Colonic mucosa (tissue), 4 donors: ENCODE data around the gene QRFP. TPM values are rescaled to one million over a fixed set of nuclear protein-coding genes. Genes with fewer than 3 reads are reported as not detected.
A peak's percentile ranks its signal among the peaks of the same experiment; 100 is the strongest.

Source experiments
- DNase-seq: peaks from one replicate; pipeline ENCODE4 v3.0.0-alpha.2; 2020
- H3K27ac ChIP-seq: fragments of 200-600 bp; one replicate; pipeline ENCODE4 v1.8.0; 2021
- H3K27me3 ChIP-seq: fragments of 200-600 bp; one replicate; pipeline ENCODE4 v1.8.0; 2021
- H3K36me3 ChIP-seq: fragments of 200-600 bp; one replicate; pipeline ENCODE4 v1.8.0; 2021
- H3K4me1 ChIP-seq: fragments of 200-600 bp; one replicate; pipeline ENCODE4 v1.8.0; 2021; ENCODE audit warnings: mild to moderate bottlenecking
- H3K4me3 ChIP-seq: fragments of 200-600 bp; one replicate; pipeline ENCODE4 v1.8.0; 2021
- H3K9ac ChIP-seq, 2 donors: one replicate each; pipeline ENCODE4 v1.7.0; 2013; ENCODE audit warnings: control low read depth in 2 of 2, low read depth in 2 of 2, low read length in 2 of 2
- H3K9me3 ChIP-seq: fragments of 200-600 bp; one replicate; pipeline ENCODE4 v1.8.0; 2021
- intact Hi-C: fragments of 100-400 bp; cut with DNase I; formaldehyde crosslinking; loops from one replicate; pipeline ENCODE4 v1.14.1; 2022
- total RNA-seq, 2 donors: library from RNA; stranded (reverse); fragmentation: NEBNext Ultra II Directional in 1 of 2; extraction: Animal tissue kit (Norgen Biotek cat#: 25700) in 1 of 2; gene quantifications; one replicate each; pipeline ENCODE4 v1.2.1, GENCODE V29; 2021
- TF ChIP-seq, protein P1 (sequence below): fragments of 200-600 bp; IDR thresholded peaks from one replicate; pipeline ENCODE4 v1.8.0; 2022; ENCODE audit warnings: antibody characterized with exemption, mild to moderate bottlenecking
- donor health status: healthy.
- donor health status: DM: no; HTN: no; CAD: no.
- donor health status: DM: no; HTN: no; CAD: no.

Gene QRFP
- total RNA-seq, 2 donors from 2014 or later = 0.77 TPM; not detected in 1

DNA sequence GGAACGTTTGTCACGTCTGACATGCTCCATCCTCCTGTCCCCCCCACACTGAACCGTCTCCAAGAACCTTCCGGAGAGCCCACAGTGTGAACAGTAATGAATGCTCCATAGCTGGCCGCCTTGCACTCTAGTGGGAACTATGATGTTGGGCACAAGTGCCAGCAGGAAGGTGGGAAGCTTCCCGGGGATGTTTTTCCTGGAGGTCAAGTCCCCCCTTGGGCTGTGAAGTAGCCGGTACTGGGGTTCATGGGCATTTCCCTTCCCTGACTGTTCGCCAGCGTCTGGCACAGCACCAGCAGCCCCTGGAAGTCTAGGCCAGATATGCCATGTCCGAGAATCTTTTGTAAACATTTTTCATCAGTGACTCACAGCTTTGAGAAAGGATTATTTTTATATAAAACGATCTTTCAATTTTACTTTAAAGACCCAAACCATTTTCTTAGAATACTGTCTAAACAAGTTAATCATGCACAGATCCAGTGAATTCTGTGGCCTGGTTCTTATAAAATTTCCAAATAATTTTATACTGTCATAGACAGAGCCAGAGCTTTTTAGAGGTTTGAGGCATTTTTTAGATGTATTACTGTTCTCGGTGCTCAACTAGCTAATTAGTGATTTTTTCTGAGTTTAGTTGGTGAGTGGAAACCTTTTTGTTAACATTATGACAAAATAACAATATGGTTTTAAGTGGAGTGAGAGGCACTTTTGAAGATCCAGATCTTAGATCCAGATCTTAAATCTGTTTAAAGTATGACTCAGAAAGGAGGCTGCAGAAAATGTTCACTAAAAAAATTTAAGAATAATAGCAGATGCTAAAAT lies 49.9 kb downstream of the QRFP start:
- Histone ChIP-seq H3K9me3 (no peaks in the 10 kb centered on the region), H3K4me1 (peaks cover 7% of the 10 kb centered on the region), H3K27ac (peak overlapping the region; percentile 75), H3K36me3 (no peaks in the 10 kb centered on the region), H3K27me3 (no peaks in the 10 kb centered on the region), H3K9ac (peak overlapping the region in 1 of 2 donors; percentile 61), H3K4me3 (no peak overlapping the region)
- DNase-seq = no peak
- TF ChIP-seq, protein P1, sequence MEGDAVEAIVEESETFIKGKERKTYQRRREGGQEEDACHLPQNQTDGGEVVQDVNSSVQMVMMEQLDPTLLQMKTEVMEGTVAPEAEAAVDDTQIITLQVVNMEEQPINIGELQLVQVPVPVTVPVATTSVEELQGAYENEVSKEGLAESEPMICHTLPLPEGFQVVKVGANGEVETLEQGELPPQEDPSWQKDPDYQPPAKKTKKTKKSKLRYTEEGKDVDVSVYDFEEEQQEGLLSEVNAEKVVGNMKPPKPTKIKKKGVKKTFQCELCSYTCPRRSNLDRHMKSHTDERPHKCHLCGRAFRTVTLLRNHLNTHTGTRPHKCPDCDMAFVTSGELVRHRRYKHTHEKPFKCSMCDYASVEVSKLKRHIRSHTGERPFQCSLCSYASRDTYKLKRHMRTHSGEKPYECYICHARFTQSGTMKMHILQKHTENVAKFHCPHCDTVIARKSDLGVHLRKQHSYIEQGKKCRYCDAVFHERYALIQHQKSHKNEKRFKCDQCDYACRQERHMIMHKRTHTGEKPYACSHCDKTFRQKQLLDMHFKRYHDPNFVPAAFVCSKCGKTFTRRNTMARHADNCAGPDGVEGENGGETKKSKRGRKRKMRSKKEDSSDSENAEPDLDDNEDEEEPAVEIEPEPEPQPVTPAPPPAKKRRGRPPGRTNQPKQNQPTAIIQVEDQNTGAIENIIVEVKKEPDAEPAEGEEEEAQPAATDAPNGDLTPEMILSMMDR = no peak
- intact Hi-C loops = no loop called here

DNA sequence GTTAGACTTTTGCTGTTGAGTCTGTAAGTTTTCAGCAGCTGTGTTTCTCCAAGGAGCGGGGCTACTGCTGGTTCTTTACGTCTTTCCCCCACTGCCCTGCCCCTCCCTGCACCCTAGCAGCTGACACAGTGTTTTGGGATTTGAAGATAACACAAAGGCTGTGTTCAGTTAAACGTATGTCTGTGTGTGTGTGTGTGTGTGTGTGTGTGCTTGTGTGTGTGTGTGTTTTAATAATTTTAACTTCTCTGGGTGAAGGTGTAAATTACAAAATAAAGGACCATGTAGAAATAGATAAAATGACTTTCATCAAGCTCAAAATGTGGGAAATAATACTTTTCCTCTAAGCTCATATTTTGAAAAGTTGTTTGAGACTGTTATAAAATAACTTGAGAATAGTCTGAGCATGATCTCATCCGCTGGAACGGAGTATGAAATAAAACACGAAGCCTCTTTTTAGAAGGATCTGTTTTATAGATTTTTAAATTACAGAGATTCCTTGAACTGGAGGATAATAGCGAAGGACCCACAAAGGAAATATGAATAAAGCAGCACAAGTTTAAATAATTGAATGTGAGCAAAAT lies 50.6 kb downstream of the QRFP start:
- Histone ChIP-seq H3K27ac (peak overlapping the region; percentile 75), H3K27me3 (no peaks in the 10 kb centered on the region), H3K9me3 (no peaks in the 10 kb centered on the region), H3K4me1 (peaks cover 7% of the 10 kb centered on the region), H3K9ac (peak overlapping the region in 1 of 2 donors; percentile 61), H3K4me3 (no peak overlapping the region), H3K36me3 (no peaks in the 10 kb centered on the region)
- DNase-seq = no peak
- intact Hi-C loops = no loop called here
- TF ChIP-seq, protein P1 = no peak

DNA sequence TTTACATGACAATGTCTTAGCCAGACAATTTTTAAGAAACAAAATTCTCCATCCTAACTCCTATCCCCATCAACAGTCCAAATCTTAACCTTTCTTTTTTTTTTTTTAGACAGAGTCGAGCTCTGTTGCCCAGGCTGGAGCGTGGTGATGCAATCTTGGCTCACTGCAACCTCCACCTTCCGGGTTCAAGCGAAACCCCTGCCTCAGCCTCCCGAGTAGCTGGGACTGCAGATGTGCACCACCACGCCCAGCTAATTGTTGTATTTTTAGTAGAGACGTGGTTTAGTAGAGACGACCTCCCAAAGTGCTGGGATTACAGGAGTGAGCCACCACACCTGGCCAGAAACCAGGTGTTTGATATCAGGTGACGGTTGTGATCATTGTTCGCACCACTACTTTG lies 51.4 kb downstream of the QRFP start:
- no peaks in the 10 kb centered on the region for H3K9me3 ChIP-seq
- no peaks in the 10 kb centered on the region for H3K27me3 ChIP-seq
- H3K9ac ChIP-seq = no peak overlapping the region
- TF ChIP-seq, protein P1 = no peak
- no peaks in the 10 kb centered on the region for H3K36me3 ChIP-seq
- no peak overlapping the region for H3K4me3 ChIP-seq
- peak overlapping the region; percentile 75 for H3K27ac ChIP-seq
- no peak for DNase-seq
- intact Hi-C loops = no loop called here
- peaks cover 7% of the 10 kb centered on the region for H3K4me1 ChIP-seq

DNA sequence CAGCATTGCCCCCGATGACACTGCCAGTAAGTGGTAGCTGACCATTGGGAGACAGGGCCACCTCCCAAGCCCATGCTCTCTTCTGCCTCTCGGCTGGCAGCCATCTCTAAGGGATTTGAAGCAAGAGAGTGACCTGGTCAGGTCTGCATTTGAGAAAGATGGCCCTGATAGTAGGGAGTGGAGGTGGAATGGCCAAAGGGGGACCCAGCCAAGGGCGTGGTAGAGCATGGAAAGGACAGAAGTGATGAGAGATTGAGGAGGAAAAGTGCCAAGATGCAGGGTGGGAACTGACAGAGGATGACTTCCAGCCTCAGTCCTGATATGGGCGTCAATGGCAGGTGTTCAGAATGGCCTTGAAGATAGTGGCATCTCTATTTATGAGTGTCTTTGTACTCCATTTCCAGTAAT lies 52.6 kb downstream of the QRFP start:
- Histone ChIP-seq H3K36me3 (no peaks in the 10 kb centered on the region), H3K9me3 (no peaks in the 10 kb centered on the region), H3K4me3 (no peak overlapping the region), H3K9ac (no peak overlapping the region), H3K27me3 (no peaks in the 10 kb centered on the region), H3K27ac (peak overlapping the region; percentile 46), H3K4me1 (peaks cover 7% of the 10 kb centered on the region)
- no peak for DNase-seq
- intact Hi-C loops = no loop called here
- TF ChIP-seq, protein P1 = no peak

GRCh38 chr9:130843049-130843908 lies 53.3 kb downstream of the QRFP start:
- H3K4me3 ChIP-seq = no peak overlapping the region
- peaks cover 7% of the 10 kb centered on the region for H3K4me1 ChIP-seq
- no peaks in the 10 kb centered on the region for H3K36me3 ChIP-seq
- no peaks in the 10 kb centered on the region for H3K9me3 ChIP-seq
- TF ChIP-seq, protein P1 = no peak
- intact Hi-C loops = no loop called here
- no peak for DNase-seq
- H3K27ac ChIP-seq = peak overlapping the region; percentile 46
- no peaks in the 10 kb centered on the region for H3K27me3 ChIP-seq
- peak overlapping the region in 1 of 2 donors; percentile 20 for H3K9ac ChIP-seq
